Measurements from ENCODE around the gene PDE4D.

The PDE4D gene

GRCh38 chr5:59348189-59348588, 545.3 kb downstream of the PDE4D start:
- DNase-seq: no peak

GRCh38 chr5:59346982-59347381, 546.5 kb downstream of the PDE4D start:
- no peak for DNase-seq

- no peak for DNase-seq
Observed at GRCh38 chr5:59346514-59346913, 547.0 kb downstream of the PDE4D start.

GRCh38 chr5:59342181-59342580, 551.3 kb downstream of the PDE4D start:
- no peak for DNase-seq

GRCh38 chr5:59341760-59342159, 551.8 kb downstream of the PDE4D start:
- no peak for DNase-seq

GRCh38 chr5:59341155-59341554, 552.4 kb downstream of the PDE4D start:
- no peak for DNase-seq

GRCh38 chr5:59340637-59341036, 552.9 kb downstream of the PDE4D start:
- no peak for DNase-seq

- DNase-seq: no peak
Observed at GRCh38 chr5:59337240-59337639, 556.3 kb downstream of the PDE4D start.

GRCh38 chr5:59335544-59335943, 558.0 kb downstream of the PDE4D start:
- no peak for DNase-seq

GRCh38 chr5:59333416-59333815, 560.1 kb downstream of the PDE4D start:
- DNase-seq: no peak

- DNase-seq: no peak
Observed at GRCh38 chr5:59332236-59332973, 561.1 kb downstream of the PDE4D start.

GRCh38 chr5:59330680-59331079, 562.8 kb downstream of the PDE4D start:
- DNase-seq: no peak

GRCh38 chr5:59328709-59329296, 564.7 kb downstream of the PDE4D start:
- no peak for DNase-seq

- DNase-seq: no peak
Observed at GRCh38 chr5:59327191-59327980, 566.1 kb downstream of the PDE4D start.

- no peak for DNase-seq
Observed at GRCh38 chr5:59326596-59326995, 566.9 kb downstream of the PDE4D start.

- no peak for DNase-seq
Observed at GRCh38 chr5:59325070-59325469, 568.5 kb downstream of the PDE4D start.

- DNase-seq: no peak
Observed at GRCh38 chr5:59322894-59323293, 570.6 kb downstream of the PDE4D start.

- DNase-seq: no peak
Observed at GRCh38 chr5:59322058-59322457, 571.5 kb downstream of the PDE4D start.

- no peak for DNase-seq
Observed at GRCh38 chr5:59321642-59322041, 571.9 kb downstream of the PDE4D start.

GRCh38 chr5:59320420-59320819, 573.1 kb downstream of the PDE4D start:
- no peak for DNase-seq

GRCh38 chr5:59319250-59319649, 574.3 kb downstream of the PDE4D start:
- no peak for DNase-seq

- no peak for DNase-seq
Observed at GRCh38 chr5:59317774-59318205, 575.7 kb downstream of the PDE4D start.

GRCh38 chr5:59317023-59317773, 576.3 kb downstream of the PDE4D start:
- DNase-seq: no peak
